Prostate gland (tissue), 2 donors: ENCODE data around the gene LPA.

ENCODE experiments used
- POLR2A ChIP-seq: fragments of 450-650 bp; IDR thresholded peaks from one replicate; pipeline ENCODE4 v1.6.1; 2016; ENCODE audit warnings: antibody characterized with exemption, mild to moderate bottlenecking
- TF ChIP-seq, protein P1 (sequence below), 4 experiments: fragments of 200-600 bp in 2 of 4; fragments of 450-650 bp in 2 of 4; sonication (generic) in 2 of 4; IDR thresholded peaks; 1 replicate in 3 of 4; 2 replicates in 1 of 4; pipeline ENCODE4 v1.5.1; 2016 to 2019; ENCODE audit warnings: antibody characterized with exemption in 4 of 4, mild to moderate bottlenecking in 2 of 4, moderate library complexity in 2 of 4

GRCh38 chr6:160510199-160510598, 153.9 kb downstream of the LPA start:
- TF ChIP-seq, protein P1, sequence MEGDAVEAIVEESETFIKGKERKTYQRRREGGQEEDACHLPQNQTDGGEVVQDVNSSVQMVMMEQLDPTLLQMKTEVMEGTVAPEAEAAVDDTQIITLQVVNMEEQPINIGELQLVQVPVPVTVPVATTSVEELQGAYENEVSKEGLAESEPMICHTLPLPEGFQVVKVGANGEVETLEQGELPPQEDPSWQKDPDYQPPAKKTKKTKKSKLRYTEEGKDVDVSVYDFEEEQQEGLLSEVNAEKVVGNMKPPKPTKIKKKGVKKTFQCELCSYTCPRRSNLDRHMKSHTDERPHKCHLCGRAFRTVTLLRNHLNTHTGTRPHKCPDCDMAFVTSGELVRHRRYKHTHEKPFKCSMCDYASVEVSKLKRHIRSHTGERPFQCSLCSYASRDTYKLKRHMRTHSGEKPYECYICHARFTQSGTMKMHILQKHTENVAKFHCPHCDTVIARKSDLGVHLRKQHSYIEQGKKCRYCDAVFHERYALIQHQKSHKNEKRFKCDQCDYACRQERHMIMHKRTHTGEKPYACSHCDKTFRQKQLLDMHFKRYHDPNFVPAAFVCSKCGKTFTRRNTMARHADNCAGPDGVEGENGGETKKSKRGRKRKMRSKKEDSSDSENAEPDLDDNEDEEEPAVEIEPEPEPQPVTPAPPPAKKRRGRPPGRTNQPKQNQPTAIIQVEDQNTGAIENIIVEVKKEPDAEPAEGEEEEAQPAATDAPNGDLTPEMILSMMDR (IDR thresholded peaks at IDR 0.05): no peak
- no peak for TF ChIP-seq POLR2A
